ENCODE data around the gene SFXN4.

The SFXN4 gene, protein sequence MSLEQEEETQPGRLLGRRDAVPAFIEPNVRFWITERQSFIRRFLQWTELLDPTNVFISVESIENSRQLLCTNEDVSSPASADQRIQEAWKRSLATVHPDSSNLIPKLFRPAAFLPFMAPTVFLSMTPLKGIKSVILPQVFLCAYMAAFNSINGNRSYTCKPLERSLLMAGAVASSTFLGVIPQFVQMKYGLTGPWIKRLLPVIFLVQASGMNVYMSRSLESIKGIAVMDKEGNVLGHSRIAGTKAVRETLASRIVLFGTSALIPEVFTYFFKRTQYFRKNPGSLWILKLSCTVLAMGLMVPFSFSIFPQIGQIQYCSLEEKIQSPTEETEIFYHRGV

GRCh38 chr10:119165171-119166117, at the start of gene SFXN4:
SFXN4 (minus strand) TSS chr10:119165714; CDS start chr10:119165647, 67 bp downstream.
- Histone ChIP-seq H3K9ac (ENCODE audit: low read depth in 1 of 2, low read length in 2 of 2) (peak within 1 kb of the TSS; percentile 86 to 95), H3K4me3 (ENCODE audit: low read depth in 1 of 2, low read length in 2 of 2) (peak within 1 kb of the TSS; percentile 89 to 93), H3K27me3 (ENCODE audit: control insufficient read depth in 1 of 2, insufficient read depth in 2 of 2, low read length in 2 of 2) (no peaks in the 10 kb centered on the region), H3K36me3 (ENCODE audit: control insufficient read depth in 1 of 2, insufficient read depth in 2 of 2, low read length in 2 of 2) (peaks cover 2 to 36% of the 10 kb centered on the region in 2 donors), H3K4me1 (ENCODE audit: control insufficient read depth in 1 of 2, insufficient read depth in 2 of 2, low read length in 2 of 2) (peaks cover 8 to 17% of the 10 kb centered on the region in 2 donors), H3K9me3 (ENCODE audit: control insufficient read depth in 1 of 2, low read length in 2 of 2) (no peaks in the 10 kb centered on the region), H3K27ac (ENCODE audit: low read depth, low read length) (peak within 1 kb of the TSS; percentile 85)

DNA sequence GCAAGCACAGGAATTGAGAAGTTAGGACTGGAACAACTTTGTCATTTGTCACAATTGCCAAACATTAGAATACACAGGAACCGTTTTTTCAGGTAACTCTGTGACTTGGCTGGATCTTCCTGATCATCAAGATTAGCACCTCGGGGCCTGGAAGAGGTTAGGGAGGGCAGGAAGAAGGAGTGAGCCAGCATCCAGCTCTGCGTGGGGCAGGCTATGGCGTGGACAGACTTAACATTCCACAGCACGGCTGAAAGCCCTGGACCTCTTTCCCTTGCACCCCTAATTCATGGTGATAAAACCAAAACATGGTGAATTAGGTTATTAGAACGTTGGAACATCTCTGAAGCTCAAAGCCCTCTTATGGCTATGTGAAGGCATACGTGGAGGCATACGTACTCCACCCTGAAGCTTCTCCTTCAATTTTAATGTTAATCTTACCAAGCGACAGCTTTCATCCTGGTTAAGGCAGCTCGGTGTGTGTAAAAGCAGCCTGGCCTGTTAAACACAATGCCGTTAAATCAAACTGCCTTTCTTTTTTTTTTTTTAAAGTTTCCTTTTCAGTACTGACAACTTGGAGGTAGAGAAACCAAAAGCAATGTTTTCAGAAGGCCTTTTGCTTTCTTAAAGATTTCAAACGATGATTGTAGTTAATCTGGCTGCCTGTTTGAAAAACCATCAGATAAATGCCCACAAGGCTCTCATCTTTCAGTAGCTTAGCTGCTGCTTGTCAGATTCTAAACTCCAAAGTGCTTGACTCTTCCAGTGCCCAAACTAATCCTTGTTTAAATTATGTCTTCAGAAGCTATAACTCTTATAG, 46.3 kb upstream of the SFXN4 start:
- Histone ChIP-seq H3K9ac (ENCODE audit: low read depth in 1 of 2, low read length in 2 of 2) (peak overlapping the region; percentile 38), H3K9me3 (ENCODE audit: control insufficient read depth in 1 of 2, low read length in 2 of 2) (no peaks in the 10 kb centered on the region), H3K4me1 (ENCODE audit: control insufficient read depth in 1 of 2, insufficient read depth in 2 of 2, low read length in 2 of 2) (peaks cover 30 to 37% of the 10 kb centered on the region in 2 donors), H3K27ac (ENCODE audit: low read depth, low read length) (peak overlapping the region; percentile 53), H3K36me3 (ENCODE audit: control insufficient read depth in 1 of 2, insufficient read depth in 2 of 2, low read length in 2 of 2) (peaks cover 3 to 4% of the 10 kb centered on the region in 2 donors), H3K27me3 (ENCODE audit: control insufficient read depth in 1 of 2, insufficient read depth in 2 of 2, low read length in 2 of 2) (no peaks in the 10 kb centered on the region), H3K4me3 (ENCODE audit: low read depth in 1 of 2, low read length in 2 of 2) (peak overlapping the region; percentile 21 to 37)

GRCh38 chr10:119211176-119211575, 45.7 kb upstream of the SFXN4 start:
- H3K4me1 ChIP-seq (ENCODE audit: control insufficient read depth in 1 of 2, insufficient read depth in 2 of 2, low read length in 2 of 2), result peaks cover 33 to 40% of the 10 kb centered on the region in 2 donors
- peak overlapping the region; percentile 53 for H3K27ac ChIP-seq (ENCODE audit: low read depth, low read length)
- no peak overlapping the region for H3K4me3 ChIP-seq (ENCODE audit: low read depth in 1 of 2, low read length in 2 of 2)

GRCh38 chr10:119210633-119211032, 45.1 kb upstream of the SFXN4 start:
- H3K27ac ChIP-seq (ENCODE audit: low read depth, low read length), result no peak overlapping the region
- H3K4me1 ChIP-seq (ENCODE audit: control insufficient read depth in 1 of 2, insufficient read depth in 2 of 2, low read length in 2 of 2), result peaks cover 38 to 45% of the 10 kb centered on the region in 2 donors
- H3K36me3 ChIP-seq (ENCODE audit: control insufficient read depth in 1 of 2, insufficient read depth in 2 of 2, low read length in 2 of 2), result peaks cover 3 to 4% of the 10 kb centered on the region in 2 donors
- H3K9ac ChIP-seq (ENCODE audit: low read depth in 1 of 2, low read length in 2 of 2), result peak overlapping the region in 1 of 2 donors; percentile 17
- no peak overlapping the region for H3K4me3 ChIP-seq (ENCODE audit: low read depth in 1 of 2, low read length in 2 of 2)
- no peaks in the 10 kb centered on the region for H3K9me3 ChIP-seq (ENCODE audit: control insufficient read depth in 1 of 2, low read length in 2 of 2)
- H3K27me3 ChIP-seq (ENCODE audit: control insufficient read depth in 1 of 2, insufficient read depth in 2 of 2, low read length in 2 of 2), result no peaks in the 10 kb centered on the region

More at GRCh38 chr10:119211176-119211575, 45.7 kb upstream of the SFXN4 start:
- no peaks in the 10 kb centered on the region for H3K27me3 ChIP-seq (ENCODE audit: control insufficient read depth in 1 of 2, insufficient read depth in 2 of 2, low read length in 2 of 2)
- H3K9me3 ChIP-seq (ENCODE audit: control insufficient read depth in 1 of 2, low read length in 2 of 2), result no peaks in the 10 kb centered on the region
- peak overlapping the region in 1 of 2 donors; percentile 17 for H3K9ac ChIP-seq (ENCODE audit: low read depth in 1 of 2, low read length in 2 of 2)
- H3K36me3 ChIP-seq (ENCODE audit: control insufficient read depth in 1 of 2, insufficient read depth in 2 of 2, low read length in 2 of 2), result peaks cover 3 to 4% of the 10 kb centered on the region in 2 donors

GRCh38 chr10:119209736-119210355, 44.3 kb upstream of the SFXN4 start:
- peak overlapping the region; percentile 92 to 96 for H3K4me3 ChIP-seq (ENCODE audit: low read depth in 1 of 2, low read length in 2 of 2)
- no peaks in the 10 kb centered on the region for H3K9me3 ChIP-seq (ENCODE audit: control insufficient read depth in 1 of 2, low read length in 2 of 2)
- peak overlapping the region; percentile 88 to 94 for H3K9ac ChIP-seq (ENCODE audit: low read depth in 1 of 2, low read length in 2 of 2)
- peak overlapping the region; percentile 54 for H3K27ac ChIP-seq (ENCODE audit: low read depth, low read length)
- H3K36me3 ChIP-seq (ENCODE audit: control insufficient read depth in 1 of 2, insufficient read depth in 2 of 2, low read length in 2 of 2), result peaks cover 3 to 4% of the 10 kb centered on the region in 2 donors
- no peaks in the 10 kb centered on the region for H3K27me3 ChIP-seq (ENCODE audit: control insufficient read depth in 1 of 2, insufficient read depth in 2 of 2, low read length in 2 of 2)
- peaks cover 39 to 45% of the 10 kb centered on the region in 2 donors for H3K4me1 ChIP-seq (ENCODE audit: control insufficient read depth in 1 of 2, insufficient read depth in 2 of 2, low read length in 2 of 2)

- H3K9me3 ChIP-seq (ENCODE audit: control insufficient read depth in 1 of 2, low read length in 2 of 2), result no peaks in the 10 kb centered on the region
- peak overlapping the region; percentile 91 for H3K27ac ChIP-seq (ENCODE audit: low read depth, low read length)
- H3K9ac ChIP-seq (ENCODE audit: low read depth in 1 of 2, low read length in 2 of 2), result peak overlapping the region; percentile 88 to 94
- peaks cover 3 to 4% of the 10 kb centered on the region in 2 donors for H3K36me3 ChIP-seq (ENCODE audit: control insufficient read depth in 1 of 2, insufficient read depth in 2 of 2, low read length in 2 of 2)
- no peaks in the 10 kb centered on the region for H3K27me3 ChIP-seq (ENCODE audit: control insufficient read depth in 1 of 2, insufficient read depth in 2 of 2, low read length in 2 of 2)
- H3K4me3 ChIP-seq (ENCODE audit: low read depth in 1 of 2, low read length in 2 of 2), result peak overlapping the region; percentile 92 to 96
- peaks cover 37 to 45% of the 10 kb centered on the region in 2 donors for H3K4me1 ChIP-seq (ENCODE audit: control insufficient read depth in 1 of 2, insufficient read depth in 2 of 2, low read length in 2 of 2)
Measured at GRCh38 chr10:119209035-119209735, 43.7 kb upstream of the SFXN4 start.

DNA sequence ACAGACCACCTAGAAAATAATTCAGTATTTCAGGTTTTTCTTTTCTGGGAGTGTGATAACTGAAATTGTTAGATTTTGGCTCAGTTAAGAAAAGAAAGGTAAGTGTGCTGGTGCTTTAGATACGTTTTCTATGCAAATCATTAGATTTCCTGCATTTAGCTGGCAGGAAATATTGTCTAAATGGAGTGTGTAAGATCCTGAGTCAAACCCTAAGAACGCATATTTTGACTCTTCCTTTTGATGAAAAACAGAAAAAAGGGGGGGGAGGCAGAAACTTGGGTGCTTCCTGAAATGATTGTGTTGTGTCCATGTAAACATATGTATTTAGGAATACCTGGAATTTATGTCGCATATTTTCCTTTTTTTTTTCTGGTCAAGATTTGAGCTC, 43.0 kb upstream of the SFXN4 start:
- Histone ChIP-seq H3K9me3 (ENCODE audit: control insufficient read depth in 1 of 2, low read length in 2 of 2) (no peaks in the 10 kb centered on the region), H3K9ac (ENCODE audit: low read depth in 1 of 2, low read length in 2 of 2) (peak overlapping the region; percentile 88 to 94), H3K4me3 (ENCODE audit: low read depth in 1 of 2, low read length in 2 of 2) (peak overlapping the region; percentile 92 to 96), H3K36me3 (ENCODE audit: control insufficient read depth in 1 of 2, insufficient read depth in 2 of 2, low read length in 2 of 2) (peaks cover 3 to 4% of the 10 kb centered on the region in 2 donors), H3K4me1 (ENCODE audit: control insufficient read depth in 1 of 2, insufficient read depth in 2 of 2, low read length in 2 of 2) (peaks cover 37 to 45% of the 10 kb centered on the region in 2 donors), H3K27ac (ENCODE audit: low read depth, low read length) (peak overlapping the region; percentile 91), H3K27me3 (ENCODE audit: control insufficient read depth in 1 of 2, insufficient read depth in 2 of 2, low read length in 2 of 2) (no peaks in the 10 kb centered on the region)

- peaks cover 35 to 45% of the 10 kb centered on the region in 2 donors for H3K4me1 ChIP-seq (ENCODE audit: control insufficient read depth in 1 of 2, insufficient read depth in 2 of 2, low read length in 2 of 2)
- peaks cover 3 to 4% of the 10 kb centered on the region in 2 donors for H3K36me3 ChIP-seq (ENCODE audit: control insufficient read depth in 1 of 2, insufficient read depth in 2 of 2, low read length in 2 of 2)
- peak overlapping the region; percentile 92 to 96 for H3K4me3 ChIP-seq (ENCODE audit: low read depth in 1 of 2, low read length in 2 of 2)
- H3K27me3 ChIP-seq (ENCODE audit: control insufficient read depth in 1 of 2, insufficient read depth in 2 of 2, low read length in 2 of 2), result no peaks in the 10 kb centered on the region
- peak overlapping the region; percentile 91 for H3K27ac ChIP-seq (ENCODE audit: low read depth, low read length)
- H3K9me3 ChIP-seq (ENCODE audit: control insufficient read depth in 1 of 2, low read length in 2 of 2), result no peaks in the 10 kb centered on the region
- H3K9ac ChIP-seq (ENCODE audit: low read depth in 1 of 2, low read length in 2 of 2), result peak overlapping the region; percentile 88 to 94
Measured at GRCh38 chr10:119207713-119208552, 42.4 kb upstream of the SFXN4 start.
